ENCODE results near the gene PFN1. TPM values are rescaled to one million over a fixed set of nuclear protein-coding genes. Genes with fewer than 3 reads are reported as not detected.
A peak's percentile ranks its signal among the peaks of the same experiment; 100 is the strongest.

PFN1 gene
- total RNA-seq, 2 experiments from 2014 or later = 2,029 to 2,329 TPM

DNA sequence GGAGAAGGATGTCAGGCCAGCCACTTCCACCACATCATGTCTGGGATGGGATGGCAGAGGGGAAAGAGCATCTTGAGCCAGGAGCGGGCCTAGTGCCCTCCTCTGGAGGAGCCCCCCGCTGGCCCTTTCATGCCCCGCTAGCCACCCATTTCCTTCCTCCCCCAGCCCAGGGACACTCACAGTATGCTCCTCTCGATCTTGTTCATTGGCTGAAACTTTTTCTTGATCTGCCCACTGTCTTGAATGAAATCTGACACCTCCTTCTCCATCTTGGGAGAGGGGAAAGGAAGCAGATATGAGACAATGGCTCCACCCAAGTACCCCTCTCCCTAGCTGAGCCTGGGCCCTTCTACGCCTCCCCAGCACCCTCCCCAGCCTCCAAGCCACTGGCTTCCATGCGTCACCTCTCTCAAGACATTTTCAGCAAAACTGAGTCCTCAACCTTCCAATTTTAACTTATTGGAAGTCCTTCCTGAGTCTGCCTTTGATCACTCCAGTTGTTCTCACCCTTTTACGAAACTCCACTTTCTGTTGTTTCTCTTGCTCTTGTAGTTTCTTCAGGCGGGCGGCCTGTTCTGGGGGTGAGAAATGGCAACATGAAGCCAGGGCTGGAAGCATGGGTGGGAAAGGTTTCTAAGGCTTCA lies 12.1 kb upstream of the PFN1 start:
- peaks cover 12% of the 10 kb centered on the region for H3K36me3 Mint-ChIP-seq
- no peak for ATAC-seq

DNA sequence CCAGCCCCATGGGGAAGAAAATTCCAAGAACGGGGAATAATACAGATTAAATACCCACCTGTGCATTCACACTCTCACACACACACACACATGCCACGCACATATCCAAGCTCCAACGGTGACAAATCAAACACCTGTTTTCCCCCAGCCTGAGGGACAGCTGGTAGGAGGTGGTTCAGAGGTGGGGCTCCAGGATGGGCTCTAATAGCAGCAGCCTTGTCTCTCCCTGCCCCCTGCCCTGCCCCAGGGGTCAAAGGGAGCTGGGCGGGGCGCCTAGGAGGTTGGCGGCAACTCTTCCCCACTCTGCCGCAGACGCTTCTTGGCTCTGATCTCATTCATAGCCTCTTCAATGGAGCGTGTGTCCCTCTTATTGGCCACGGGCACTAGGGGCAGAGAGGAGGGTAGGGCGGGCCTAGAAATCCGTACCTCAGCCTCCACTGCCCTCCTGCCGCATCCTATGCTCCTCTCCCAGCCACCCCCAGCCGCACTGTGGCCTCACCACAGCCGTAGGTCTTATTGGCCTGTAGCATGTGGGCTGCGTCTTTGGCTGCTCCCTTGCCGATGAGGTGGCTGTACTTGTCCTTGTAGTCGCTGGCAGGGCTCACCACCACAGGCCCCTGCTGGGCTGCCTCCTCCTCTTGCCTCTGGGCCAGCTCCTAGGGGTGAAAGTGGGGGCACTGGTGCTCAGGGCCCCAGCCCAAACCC lies 11.1 kb upstream of the PFN1 start:
- CTCF ChIA-PET = interaction anchor here (3.7 kb wide), 1 partner anchor 8 kb away, joined by 17 read pairs; the partner anchor contains the start of gene SPAG7
- Mint-ChIP-seq H3K27me3 (no peaks in the 10 kb centered on the region), H3K36me3 (peaks cover 7% of the 10 kb centered on the region), H3K4me1 (no peaks in the 10 kb centered on the region), H3K27ac (no peak overlapping the region), H3K4me3 (no peak overlapping the region), H3K9me3 (ENCODE audit: low read depth) (no peaks in the 10 kb centered on the region)
- no peak for ATAC-seq
- no peak for DNase-seq

More for the DNA sequence above, 12.1 kb upstream of the PFN1 start:
- no peak overlapping the region for H3K4me3 Mint-ChIP-seq
- CTCF ChIA-PET = no interaction called here
- H3K27ac Mint-ChIP-seq = no peak overlapping the region
- no peaks in the 10 kb centered on the region for H3K27me3 Mint-ChIP-seq
- H3K4me1 Mint-ChIP-seq = peaks cover 3% of the 10 kb centered on the region
- no peak for DNase-seq
- H3K9me3 Mint-ChIP-seq (ENCODE audit: low read depth) = no peaks in the 10 kb centered on the region

DNA sequence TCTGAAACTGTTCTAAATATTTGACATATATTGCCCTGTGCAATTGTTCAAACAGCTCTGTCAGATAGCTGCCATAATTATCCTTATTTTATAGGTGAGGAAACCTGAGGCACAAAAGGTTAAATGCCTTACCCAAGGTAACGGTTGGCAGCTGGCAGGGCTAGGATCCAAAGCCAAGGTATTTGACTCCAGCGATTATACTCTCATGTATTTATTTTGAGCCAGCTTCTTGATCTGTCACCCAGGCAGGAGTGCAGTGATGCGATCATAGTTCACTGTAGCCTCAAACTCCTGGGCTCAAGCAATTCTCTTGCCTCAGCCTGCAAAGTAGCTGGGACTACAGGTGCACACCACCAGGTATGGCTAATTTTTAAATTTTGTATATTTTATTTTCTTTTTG lies 9.8 kb upstream of the PFN1 start:
- ATAC-seq (no peak), DNase-seq (no peak)
- Mint-ChIP-seq H3K4me1 (no peaks in the 10 kb centered on the region), H3K36me3 (peaks cover 7% of the 10 kb centered on the region), H3K4me3 (no peak overlapping the region), H3K27me3 (no peaks in the 10 kb centered on the region), H3K9me3 (ENCODE audit: low read depth) (no peaks in the 10 kb centered on the region), H3K27ac (no peak overlapping the region)
- CTCF ChIA-PET = interaction anchor here (1.4 to 3.7 kb wide), 4 partner anchors 9 to 49 kb away, joined by 6 to 17 read pairs (median 12); partner anchors contain the start of genes RNF167, SLC25A11 and SPAG7

DNA sequence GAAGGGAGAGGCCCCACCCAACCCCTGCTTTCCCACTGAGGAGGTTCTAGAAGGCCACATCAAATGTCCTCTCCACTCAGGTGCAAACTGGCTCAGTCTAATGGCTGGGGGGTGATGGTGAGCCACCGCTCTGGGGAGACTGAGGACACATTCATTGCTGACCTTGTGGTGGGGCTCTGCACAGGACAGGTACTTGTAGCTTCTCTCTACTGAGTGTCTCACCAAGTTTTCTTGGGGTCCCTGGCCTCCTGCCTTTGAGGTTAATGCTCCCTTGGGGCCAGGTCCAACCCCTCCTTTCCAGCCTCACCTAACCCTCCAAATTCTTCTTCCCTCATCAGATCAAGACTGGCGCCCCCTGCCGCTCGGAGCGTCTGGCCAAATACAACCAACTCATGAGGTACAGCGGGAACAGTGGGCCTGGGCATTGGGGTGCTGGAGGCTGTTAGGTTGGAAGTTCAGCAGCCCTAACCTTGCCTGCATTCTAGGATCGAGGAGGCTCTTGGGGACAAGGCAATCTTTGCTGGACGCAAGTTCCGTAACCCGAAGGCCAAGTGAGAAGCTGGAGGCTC lies 8.2 kb upstream of the PFN1 start:
- Mint-ChIP-seq H3K4me3 (no peak overlapping the region), H3K27me3 (no peaks in the 10 kb centered on the region), H3K36me3 (peaks cover 6% of the 10 kb centered on the region), H3K9me3 (ENCODE audit: low read depth) (no peaks in the 10 kb centered on the region), H3K27ac (no peak overlapping the region), H3K4me1 (peaks cover under 1% of the 10 kb centered on the region)
- CTCF ChIA-PET = interaction anchor here (1.4 to 3.7 kb wide), 4 partner anchors 11 to 47 kb away, joined by 6 to 17 read pairs (median 12); partner anchors contain the start of genes RNF167, SLC25A11 and SPAG7
- ATAC-seq (no peak), DNase-seq (no peak)

DNA sequence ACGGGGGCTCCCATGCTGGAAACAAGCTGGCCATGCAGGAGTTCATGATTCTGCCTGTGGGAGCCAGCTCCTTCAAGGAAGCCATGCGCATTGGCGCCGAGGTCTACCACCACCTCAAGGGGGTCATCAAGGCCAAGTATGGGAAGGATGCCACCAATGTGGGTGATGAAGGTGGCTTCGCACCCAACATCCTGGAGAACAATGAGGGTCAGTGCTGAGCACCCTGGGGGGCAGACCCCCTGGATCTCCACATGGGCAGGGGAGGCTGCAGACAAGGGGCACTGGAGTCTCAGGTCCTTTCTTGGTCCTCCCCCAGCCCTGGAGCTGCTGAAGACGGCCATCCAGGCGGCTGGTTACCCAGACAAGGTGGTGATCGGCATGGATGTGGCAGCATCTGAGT lies 6.8 kb upstream of the PFN1 start:
- DNase-seq = no peak
- Mint-ChIP-seq H3K4me1 (peaks cover 14% of the 10 kb centered on the region), H3K27me3 (no peaks in the 10 kb centered on the region), H3K4me3 (no peak overlapping the region), H3K27ac (no peak overlapping the region), H3K9me3 (ENCODE audit: low read depth) (no peaks in the 10 kb centered on the region), H3K36me3 (peaks cover 2% of the 10 kb centered on the region)
- CTCF ChIA-PET = interaction anchor here (1.3 to 1.5 kb wide), 3 partner anchors 12 to 107 kb away, joined by 5 to 8 read pairs (median 7); partner anchors contain the start of gene SPAG7
- ATAC-seq = no peak

DNA sequence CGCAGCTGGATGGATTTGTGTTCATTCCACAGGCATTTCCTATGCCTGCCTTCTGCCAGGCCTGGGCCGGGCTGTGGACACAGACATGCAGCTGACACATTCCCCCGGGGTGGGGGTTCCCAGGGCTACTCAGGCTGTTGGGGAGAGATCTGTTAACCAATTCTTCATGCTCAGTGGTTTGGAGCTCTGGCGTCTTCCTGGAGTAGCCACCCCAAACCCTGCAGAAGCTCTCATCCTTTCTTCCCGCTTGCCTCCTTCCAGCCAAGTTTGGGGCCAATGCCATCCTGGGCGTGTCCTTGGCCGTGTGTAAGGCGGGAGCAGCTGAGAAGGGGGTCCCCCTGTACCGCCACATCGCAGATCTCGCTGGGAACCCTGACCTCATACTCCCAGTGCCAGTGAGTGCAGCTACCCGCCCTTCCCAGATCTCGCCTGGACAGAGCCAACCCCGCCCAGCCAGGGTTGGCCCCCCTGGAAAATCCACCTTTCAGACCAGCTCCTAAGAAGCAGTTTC lies 5.2 kb upstream of the PFN1 start:
- Mint-ChIP-seq H3K27me3 (no peaks in the 10 kb centered on the region), H3K4me1 (peaks cover 16% of the 10 kb centered on the region), H3K4me3 (no peak overlapping the region), H3K36me3 (no peaks in the 10 kb centered on the region), H3K9me3 (ENCODE audit: low read depth) (no peaks in the 10 kb centered on the region), H3K27ac (no peak overlapping the region)
- DNase-seq (no peak), ATAC-seq (no peak)
- CTCF ChIA-PET = interaction anchor here (1.2 to 4.5 kb wide), 5 partner anchors 9 to 50 kb away, joined by 3 to 18 read pairs (median 4); partner anchors contain the start of genes CHRNE and SPAG7

DNA sequence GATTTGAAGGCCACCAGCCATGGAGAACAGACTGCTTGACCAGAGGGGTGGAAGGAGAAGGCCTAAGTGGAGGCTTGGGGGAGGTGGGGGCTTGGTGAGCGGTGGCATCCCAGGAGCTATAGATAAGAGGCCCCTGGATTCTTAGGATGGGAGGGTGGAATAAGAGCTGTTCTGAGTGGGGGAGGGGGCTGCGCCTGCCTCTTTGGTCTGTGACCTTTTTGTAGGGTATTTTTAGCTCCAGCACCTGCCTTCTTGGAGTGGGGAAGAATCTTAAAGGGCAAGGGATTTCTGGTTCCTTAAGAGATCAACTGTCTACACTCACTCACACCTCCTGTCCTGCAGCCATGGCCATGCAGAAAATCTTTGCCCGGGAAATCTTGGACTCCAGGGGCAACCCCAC lies 3.2 kb upstream of the PFN1 start:
- no peak for DNase-seq
- Mint-ChIP-seq H3K27ac (no peak overlapping the region), H3K27me3 (no peaks in the 10 kb centered on the region), H3K9me3 (ENCODE audit: low read depth) (no peaks in the 10 kb centered on the region), H3K4me3 (peak overlapping the region; percentile 79), H3K36me3 (peaks cover 10% of the 10 kb centered on the region), H3K4me1 (peaks cover 16% of the 10 kb centered on the region)
- CTCF ChIA-PET = interaction anchor here (1.1 to 4.5 kb wide), 4 partner anchors 11 to 42 kb away, joined by 4 to 18 read pairs (median 8); partner anchors contain the start of genes RNF167, SLC25A11 and SPAG7
- no peak for ATAC-seq

DNA sequence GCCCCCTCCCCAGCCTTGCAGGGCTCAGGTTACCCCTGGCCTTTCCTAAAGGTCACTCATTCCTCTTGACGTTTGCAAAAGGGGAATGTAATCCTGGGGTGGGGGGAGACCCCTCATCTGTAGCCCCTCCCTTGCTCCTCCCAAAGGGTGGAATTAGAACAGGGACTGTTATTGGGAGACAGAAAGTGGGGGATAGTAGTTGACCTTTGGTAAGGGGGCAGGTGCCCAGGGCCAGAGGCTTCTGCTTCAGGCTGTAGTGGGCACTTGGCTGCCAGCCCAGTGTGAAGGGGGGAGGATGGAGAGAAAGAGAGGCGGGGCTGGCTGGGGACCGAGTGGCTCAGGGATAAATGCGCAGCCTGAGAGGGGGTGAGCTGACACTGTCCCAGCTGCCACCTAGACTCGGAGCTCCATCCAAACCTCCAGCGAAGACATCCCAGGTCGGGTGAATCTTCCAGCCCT lies 2.4 kb upstream of the PFN1 start, which contains the start of gene ENO3:
Gene ENO3 (plus strand): TSS at position 374 of the 459 bp plus-strand sequence. CDS start 711 bp downstream, outside the sequence.
- ATAC-seq (no peak), DNase-seq (no peak)
- peaks cover 16% of the 10 kb centered on the region for H3K36me3 Mint-ChIP-seq
- peak within 1 kb of the TSS; percentile 89 for H3K27ac Mint-ChIP-seq
- H3K9me3 Mint-ChIP-seq (ENCODE audit: low read depth) = no peaks in the 10 kb centered on the region
- peak within 1 kb of the TSS; percentile 79 for H3K4me3 Mint-ChIP-seq
- CTCF ChIA-PET = interaction anchor here (0.7 to 4.5 kb wide), 3 partner anchors 12 to 241 kb away, joined by 4 to 18 read pairs (median 8); partner anchors contain the start of genes ARRB2 and SPAG7
- no peaks in the 10 kb centered on the region for H3K27me3 Mint-ChIP-seq
- peaks cover 20% of the 10 kb centered on the region for H3K4me1 Mint-ChIP-seq

DNA sequence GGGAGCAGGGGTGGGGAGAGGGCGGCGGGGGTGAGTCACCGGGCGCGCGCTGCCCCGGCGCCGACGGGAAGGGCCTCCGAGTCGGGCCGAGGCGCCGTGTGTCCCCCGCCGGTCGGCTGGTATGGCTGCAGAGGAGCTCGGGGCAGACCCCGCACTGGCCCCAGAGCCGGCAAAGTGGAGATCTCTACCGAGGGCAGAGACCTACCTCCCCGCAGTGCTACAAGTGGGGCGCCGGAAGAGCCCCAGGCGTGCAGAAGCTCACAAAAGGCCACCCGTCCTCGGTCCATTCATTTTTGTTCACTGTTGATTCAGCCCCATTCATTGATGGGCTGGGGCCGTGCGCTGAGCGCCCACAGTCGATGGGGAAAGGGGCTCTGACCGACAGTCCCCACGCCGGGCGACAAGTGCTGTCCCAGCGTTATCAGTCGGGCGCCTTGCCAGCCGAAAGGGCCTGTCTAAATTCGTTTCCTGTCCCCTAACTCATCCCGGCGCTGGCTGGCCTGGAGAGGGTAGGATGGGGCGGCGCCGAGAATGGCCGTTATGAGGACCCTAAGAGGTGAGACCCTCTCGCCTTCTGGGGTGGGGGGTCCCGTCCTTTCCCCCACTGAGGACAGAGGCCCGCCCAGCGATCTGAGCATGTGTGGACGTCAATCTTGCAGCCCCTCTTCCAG lies 1.9 kb upstream of the PFN1 start:
- no peaks in the 10 kb centered on the region for H3K9me3 Mint-ChIP-seq (ENCODE audit: low read depth)
- DNase-seq = peak; percentile 62
- no peaks in the 10 kb centered on the region for H3K27me3 Mint-ChIP-seq
- H3K4me3 Mint-ChIP-seq = peak overlapping the region; percentile 79
- H3K4me1 Mint-ChIP-seq = peaks cover 26% of the 10 kb centered on the region
- H3K36me3 Mint-ChIP-seq = peaks cover 22% of the 10 kb centered on the region
- H3K27ac Mint-ChIP-seq = peak overlapping the region; percentile 89
- peak; percentile 6 for ATAC-seq
- CTCF ChIA-PET = interaction anchor here (0.7 to 4.5 kb wide), 3 partner anchors 13 to 240 kb away, joined by 4 to 18 read pairs (median 8); partner anchors contain the start of genes ARRB2 and SPAG7

DNA sequence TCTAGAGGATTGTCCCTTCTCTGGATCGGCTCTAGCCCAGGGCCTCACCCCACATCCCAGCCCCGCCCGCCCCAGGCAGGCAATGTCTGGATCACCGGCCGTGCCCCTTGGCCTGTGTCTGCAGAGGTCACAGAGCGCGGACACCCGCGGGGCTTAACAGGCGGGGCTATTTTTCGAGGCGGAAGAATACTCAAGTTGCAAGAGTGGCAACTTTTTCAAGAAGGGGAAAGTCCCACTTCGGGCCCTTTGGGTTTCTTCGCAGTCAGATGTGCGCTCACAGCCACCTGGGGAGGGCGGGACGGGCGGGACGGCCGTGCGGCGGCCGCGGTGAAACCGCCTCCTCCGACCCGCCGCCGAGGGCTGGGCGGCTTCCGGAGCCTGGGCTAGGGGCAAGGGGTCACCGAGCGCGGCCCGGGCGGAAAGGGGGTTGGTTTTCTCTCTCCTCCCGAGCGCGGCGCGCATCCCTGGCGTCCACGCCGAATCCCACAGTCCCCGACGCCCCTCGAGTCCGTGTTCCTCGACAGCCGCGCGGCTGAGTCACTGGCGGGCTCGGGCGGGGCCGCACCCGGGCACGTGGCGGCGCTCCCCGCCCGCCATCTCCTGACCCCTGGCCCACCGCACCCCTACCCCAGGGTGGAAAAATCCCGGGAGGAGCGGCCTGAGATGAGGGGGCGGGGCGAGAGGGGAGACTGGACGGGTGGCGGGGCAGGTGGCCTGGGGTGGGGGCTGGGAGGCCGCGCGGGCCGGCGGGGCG lies 1.2 kb upstream of the PFN1 start:
- H3K4me1 Mint-ChIP-seq = peaks cover 33% of the 10 kb centered on the region
- ATAC-seq = peak; percentile 27
- CTCF ChIA-PET = interaction anchor here (1.0 to 4.5 kb wide), 5 partner anchors 10 to 49 kb away, joined by 4 to 34 read pairs (median 8); partner anchors contain the start of genes RNF167, SLC25A11 and SPAG7
- no peaks in the 10 kb centered on the region for H3K9me3 Mint-ChIP-seq (ENCODE audit: low read depth)
- peak overlapping the region; percentile 83 for H3K27ac Mint-ChIP-seq
- H3K36me3 Mint-ChIP-seq = peaks cover 29% of the 10 kb centered on the region
- H3K27me3 Mint-ChIP-seq = no peaks in the 10 kb centered on the region
- peak overlapping the region; percentile 98 for H3K4me3 Mint-ChIP-seq
- no peak for DNase-seq

DNA sequence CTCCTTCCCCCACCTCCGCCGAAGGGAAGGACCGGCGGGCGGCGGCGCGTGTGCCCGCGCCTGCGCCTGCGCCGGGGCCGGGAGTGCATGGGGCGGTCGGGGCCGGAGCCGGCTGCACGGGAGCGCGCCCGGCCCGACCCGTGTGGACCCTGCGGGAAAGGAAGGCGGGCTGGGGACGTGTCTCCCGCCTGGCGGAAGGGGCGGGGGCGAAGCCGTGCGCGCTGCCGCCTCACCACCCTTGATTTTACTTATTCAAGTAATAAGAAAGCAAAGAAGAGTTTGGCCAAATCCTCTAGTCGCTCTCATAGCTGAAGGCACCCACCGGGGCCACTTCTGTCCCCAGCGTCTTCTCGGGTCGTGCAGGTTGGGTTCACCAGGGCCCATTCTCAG lies 596 bp upstream of the PFN1 start:
- Mint-ChIP-seq H3K9me3 (ENCODE audit: low read depth) (no peaks in the 10 kb centered on the region), H3K4me3 (peak overlapping the region; percentile 98), H3K4me1 (peaks cover 39% of the 10 kb centered on the region), H3K27ac (peak overlapping the region; percentile 100), H3K27me3 (no peaks in the 10 kb centered on the region), H3K36me3 (peaks cover 35% of the 10 kb centered on the region)
- DNase-seq = peak; percentile 88
- peak; percentile 43 for ATAC-seq
- CTCF ChIA-PET = interaction anchor here (1.0 to 4.4 kb wide), 5 partner anchors 9 to 48 kb away, joined by 3 to 34 read pairs (median 4); partner anchors contain the start of genes RNF167, SLC25A11 and SPAG7

Data from activated CD8-positive, alpha-beta memory T cell treated with anti-CD3 and anti-CD28 coated beads, Interleukin-2, amount 10 ng/mL, durations not matched to agents 7 days and 5 days (primary cell).